Embryonic facial prominence (tissue), 1 donor: ENCODE data around the gene DNAJC4.

Source experiments
- DNase-seq: peaks from one replicate; pipeline ENCODE4 v3.0.0-alpha.2; 2016; ENCODE audit errors: extremely low spot score

Gene DNAJC4

DNA sequence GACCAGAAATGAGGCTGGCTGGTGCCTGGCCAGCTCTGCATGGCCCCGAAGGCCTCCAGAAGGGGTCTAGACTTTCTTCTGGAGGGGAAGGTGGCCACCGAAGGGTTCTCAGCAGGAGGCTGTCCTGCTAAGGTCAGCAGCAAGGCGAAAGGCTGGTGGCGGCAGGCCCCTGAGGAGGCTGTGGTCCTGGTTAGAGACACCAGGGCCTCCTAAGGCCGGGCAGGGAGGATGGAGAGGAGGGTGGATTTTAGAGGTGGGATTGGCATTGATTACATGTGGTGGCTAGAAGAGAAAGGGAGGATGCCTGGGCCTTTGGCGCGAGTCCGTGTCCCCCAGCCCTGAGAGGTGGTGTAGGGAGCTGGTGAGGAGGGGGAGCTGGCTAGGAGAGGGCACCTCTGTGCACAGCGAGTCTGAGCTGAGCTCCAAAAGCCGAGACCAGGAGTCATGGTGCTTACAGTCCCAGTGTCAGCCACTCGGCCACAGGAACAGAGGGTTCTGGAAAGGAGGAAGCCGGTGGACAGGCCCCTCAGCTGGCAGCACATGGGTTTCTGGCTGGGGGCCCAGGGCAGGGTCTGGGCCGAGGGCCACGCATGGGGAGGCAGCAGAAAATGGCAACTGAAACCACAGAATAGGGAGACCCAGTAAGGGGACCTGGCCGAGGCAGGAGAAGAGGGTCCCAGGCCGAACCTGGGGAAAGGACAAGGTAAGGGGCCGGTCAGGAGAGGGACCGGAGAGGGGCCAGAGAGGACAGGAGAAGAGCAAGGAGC, 21.4 kb upstream of the DNAJC4 start:
- no peak for DNase-seq

DNA sequence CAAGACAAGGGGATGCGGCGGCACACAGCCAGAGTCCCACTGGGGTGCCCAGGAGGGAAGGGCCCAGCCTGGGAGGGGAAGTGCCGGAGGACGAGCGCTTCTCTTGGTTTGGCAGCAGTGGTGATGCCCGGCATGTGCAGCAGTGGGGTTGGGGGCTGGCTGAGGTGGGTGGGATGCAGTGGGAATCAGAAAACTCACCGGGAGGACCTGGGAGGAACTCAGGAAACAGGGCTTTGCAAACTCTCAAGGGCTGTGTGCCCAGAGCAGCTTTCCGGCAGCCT, 20.8 kb upstream of the DNAJC4 start:
- no peak for DNase-seq

DNA sequence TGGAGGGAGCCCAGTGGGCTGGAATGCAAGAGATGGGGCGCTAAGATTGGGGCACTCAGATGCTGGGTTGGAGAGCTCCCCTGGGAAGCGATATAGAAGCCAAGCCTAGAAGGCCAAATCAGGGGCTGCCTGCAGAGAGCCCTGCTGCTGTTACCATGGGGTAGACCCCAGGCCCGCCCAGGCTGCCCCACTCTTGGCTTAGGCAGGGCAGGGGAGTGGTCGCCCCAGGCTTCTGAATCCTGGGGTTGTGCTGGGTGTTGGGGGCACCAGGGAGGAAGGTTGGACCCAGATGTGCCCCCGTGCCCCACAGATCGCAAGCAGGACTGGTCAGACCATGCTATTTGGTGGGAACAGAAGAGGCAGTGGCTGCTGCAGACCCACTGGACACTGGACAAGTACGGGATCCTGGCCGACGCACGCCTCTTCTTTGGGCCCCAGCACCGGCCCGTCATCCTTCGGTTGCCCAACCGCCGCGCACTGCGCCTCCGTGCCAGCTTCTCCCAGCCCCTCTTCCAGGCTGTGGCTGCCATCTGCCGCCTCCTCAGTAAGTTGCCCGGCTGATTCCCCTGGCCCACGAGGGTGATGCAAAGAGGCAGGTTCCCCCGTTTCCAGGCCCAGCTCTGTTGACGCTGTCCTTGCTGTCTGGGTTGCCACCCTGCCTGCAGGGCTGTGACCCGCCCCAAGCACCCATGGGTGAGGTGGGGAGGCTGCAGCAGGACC, 19.9 kb upstream of the DNAJC4 start:
- no peak for DNase-seq

DNA sequence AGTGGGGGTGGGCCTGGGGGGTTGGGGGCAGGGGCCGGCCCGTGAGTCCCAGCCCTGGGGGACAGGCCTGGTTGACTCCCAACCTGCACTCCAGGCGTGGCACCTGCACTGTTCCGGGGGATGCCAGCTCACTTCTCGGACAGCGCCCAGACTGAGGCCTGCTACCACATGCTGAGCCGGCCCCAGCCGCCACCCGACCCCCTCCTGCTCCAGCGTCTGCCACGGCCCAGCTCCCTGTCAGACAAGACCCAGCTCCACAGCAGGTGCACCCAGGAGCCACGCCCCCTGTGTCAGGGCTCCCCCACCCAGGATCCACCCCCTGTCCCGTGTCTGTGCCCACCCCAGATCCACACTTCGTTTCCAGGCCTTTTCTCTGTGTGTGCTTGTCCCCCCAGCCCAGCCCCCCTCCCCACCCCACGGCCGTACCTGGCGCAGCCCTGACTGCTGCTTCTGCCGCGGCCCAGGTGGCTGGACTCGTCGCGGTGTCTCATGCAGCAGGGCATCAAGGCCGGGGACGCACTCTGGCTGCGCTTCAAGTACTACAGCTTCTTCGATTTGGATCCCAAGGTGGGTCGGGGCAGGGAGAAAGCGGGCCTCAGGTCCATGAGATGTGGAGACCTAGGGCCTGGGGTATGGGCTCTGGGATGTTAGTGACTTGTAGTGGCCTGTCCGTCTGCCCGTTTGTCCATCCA, 19.0 kb upstream of the DNAJC4 start:
- DNase-seq = no peak

DNA sequence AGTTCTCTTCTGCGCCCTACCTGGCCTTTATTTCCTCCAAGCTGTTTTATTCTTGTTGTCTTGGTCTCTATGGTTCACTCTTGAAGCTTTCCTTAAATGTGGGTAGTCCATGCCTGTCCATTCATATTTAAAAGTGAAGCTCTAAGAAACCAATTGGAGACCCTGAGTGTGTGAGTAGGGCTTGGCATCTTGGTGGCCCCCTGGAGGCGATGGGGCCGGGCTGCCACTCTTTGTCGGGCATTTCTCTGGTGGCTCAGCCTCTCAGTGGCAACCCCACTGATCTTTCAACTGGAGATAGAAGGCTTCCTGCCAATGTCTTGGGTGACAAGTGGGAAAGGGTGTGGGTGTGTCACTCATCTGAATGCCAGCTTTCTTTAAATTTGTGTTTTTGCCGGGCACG, 13.5 kb upstream of the DNAJC4 start:
- no peak for DNase-seq

DNA sequence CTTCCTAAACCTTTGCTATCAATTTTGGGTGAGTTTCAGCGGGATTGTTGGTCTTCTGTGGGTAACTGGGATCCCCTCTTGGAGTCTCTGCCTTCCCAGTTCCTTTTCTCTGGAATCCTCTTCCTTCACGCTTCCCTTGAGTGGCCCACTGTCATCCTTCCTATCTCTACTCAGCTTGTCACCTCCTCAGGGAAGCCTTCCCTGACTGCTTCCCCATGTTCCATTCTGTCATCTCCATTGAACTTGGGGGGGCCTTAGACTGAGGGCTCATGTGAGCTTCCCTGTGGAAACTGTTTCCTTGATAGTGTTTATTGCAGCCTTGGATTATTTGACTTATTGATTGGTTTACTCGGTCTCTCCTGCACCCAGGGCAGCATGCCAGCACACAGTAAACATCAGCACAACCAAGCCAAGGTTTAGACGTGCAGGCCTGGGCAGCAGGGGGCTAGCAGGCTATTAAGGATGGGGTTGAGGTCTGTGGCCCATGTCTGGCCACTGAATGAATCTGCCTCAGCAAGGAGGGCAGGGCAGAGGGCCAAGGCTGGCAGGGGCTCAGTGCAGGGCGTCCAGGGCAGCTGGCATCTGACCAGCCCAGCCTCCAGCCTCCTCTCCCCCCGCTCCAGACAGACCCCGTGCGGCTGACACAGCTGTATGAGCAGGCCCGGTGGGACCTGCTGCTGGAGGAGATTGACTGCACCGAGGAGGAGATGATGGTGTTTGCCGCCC, 11.6 kb upstream of the DNAJC4 start:
- DNase-seq = no peak

DNA sequence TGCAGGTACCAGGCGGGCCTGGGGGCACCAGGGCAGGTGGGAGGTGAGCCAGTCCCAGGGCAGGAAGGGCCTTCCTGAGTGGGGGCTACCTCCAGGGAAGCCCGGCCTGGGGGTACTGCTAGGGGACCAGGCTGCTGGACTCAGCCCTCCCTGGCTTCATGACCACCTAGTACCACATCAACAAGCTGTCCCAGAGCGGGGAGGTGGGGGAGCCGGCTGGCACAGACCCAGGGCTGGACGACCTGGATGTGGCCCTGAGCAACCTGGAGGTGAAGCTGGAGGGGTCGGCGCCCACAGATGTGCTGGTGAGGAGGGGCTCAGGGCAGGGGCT, 11.0 kb upstream of the DNAJC4 start:
- DNase-seq = no peak

DNA sequence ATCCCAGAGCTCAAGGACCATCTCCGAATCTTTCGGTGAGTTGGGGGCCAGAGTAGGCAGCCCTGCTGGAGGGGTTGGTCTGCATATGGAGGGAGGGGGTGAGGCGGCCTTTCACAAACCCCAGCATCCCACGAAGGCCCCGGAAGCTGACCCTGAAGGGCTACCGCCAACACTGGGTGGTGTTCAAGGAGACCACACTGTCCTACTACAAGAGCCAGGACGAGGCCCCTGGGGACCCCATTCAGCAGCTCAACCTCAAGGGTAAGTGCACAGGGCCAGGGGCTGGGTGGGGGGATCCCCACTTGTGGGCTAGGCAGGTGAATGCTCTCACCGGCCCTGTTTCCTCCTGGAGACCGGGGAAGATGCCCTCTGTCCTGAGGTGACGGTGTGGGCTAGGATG, 10.6 kb upstream of the DNAJC4 start:
- DNase-seq = no peak

DNA sequence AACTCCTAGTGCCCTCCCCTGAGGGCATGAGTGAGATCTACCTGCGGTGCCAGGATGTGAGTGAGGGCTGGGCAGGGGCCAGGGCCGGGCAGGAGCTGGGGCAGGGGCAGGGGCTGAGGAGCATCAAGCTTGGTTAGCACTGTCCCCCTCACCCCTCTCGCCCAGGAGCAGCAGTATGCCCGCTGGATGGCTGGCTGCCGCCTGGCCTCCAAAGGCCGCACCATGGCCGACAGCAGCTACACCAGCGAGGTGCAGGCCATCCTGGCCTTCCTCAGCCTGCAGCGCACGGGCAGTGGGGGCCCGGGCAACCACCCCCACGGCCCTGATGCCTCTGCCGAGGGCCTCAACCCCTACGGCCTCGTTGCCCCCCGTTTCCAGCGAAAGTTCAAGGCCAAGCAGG, 10.1 kb upstream of the DNAJC4 start:
- no peak for DNase-seq

DNA sequence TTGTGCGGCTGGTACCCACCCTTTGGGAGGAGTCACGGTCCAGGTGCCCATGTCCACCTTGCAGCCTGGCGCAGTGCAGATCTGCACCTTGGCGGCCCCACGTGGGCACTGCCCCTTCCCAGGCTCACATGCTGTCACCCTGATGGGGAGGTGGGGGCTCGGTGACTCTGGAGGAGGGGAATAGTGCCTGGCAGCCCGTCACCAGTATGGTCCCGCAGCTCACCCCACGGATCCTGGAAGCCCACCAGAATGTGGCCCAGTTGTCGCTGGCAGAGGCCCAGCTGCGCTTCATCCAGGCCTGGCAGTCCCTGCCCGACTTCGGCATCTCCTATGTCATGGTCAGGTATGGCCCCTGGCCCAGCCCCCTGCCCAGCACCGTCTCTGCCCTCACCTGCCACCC, 9.6 kb upstream of the DNAJC4 start:
- no peak for DNase-seq

DNA sequence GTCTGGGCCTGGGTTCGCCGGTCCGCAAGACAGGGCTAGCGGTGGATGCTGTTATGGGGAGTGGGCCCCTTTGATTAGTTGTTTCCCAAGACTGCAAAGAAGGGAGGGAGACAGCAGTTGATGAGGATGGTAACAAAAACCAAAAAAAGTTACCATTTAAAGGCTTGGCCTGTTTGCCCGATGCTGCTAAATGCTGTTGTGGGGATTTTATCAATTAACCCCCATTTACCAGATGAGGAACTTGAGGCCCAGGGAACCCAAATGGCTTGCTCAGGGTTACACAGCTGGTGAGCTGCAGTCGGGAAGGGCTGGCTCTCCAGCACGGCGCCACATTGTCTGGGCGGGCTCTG, 7.7 kb upstream of the DNAJC4 start:
- DNase-seq = no peak

DNA sequence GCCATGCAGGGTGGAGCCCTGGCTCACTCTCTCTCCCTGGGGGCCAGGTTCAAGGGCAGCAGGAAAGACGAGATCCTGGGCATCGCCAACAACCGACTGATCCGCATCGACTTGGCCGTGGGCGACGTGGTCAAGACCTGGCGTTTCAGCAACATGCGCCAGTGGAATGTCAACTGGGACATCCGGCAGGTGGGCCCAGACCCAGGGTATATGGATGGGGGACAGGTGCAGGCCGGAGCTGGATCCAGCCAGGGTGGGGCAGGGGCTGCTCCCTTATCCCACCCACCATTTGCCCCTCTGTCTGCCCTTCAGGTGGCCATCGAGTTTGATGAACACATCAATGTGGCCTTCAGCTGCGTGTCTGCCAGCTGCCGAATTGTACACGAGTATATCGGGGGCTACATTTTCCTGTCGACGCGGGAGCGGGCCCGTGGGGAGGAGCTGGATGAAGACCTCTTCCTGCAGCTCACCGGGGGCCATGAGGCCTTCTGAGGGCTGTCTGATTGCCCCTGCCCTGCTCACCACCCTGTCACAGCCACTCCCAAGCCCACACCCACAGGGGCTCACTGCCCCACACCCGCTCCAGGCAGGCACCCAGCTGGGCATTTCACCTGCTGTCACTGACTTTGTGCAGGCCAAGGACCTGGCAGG, 7.2 kb upstream of the DNAJC4 start:
- no peak for DNase-seq

DNA sequence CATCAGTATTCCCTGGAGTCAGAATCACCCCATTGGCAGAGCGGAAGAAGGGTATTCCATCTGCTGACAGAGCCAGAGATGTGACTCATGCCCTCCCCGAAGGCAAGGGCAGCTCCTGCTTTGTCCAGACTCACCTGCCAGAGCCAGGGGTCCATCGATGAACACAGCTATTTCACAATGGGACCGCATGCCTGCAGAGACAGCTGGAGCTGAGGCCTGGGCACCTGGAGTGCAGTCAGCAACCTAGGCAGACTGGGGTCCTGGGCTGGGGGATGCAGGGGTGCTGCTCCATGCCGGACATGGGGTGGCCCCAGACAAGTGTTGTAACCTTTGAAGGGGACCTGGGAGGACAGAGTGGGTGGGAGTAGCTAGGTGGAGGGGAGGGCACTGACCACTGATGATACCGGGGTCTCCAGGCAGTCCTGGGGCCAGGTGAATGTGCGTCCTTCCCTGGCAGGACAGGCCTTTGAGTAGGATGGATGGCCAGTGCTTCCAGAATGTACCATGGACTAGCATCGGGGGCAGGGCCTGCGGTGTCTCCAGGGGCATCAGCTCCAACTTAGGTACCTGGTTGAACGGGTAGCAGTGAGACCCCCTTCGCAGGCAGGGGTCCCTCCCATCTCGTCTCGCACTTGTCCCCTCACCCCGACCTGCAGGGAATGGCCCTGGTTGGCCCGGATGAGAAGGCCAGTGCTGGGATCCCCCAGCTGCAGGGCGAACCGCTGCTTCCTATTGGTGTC, 6.0 kb upstream of the DNAJC4 start:
- DNase-seq = no peak

DNA sequence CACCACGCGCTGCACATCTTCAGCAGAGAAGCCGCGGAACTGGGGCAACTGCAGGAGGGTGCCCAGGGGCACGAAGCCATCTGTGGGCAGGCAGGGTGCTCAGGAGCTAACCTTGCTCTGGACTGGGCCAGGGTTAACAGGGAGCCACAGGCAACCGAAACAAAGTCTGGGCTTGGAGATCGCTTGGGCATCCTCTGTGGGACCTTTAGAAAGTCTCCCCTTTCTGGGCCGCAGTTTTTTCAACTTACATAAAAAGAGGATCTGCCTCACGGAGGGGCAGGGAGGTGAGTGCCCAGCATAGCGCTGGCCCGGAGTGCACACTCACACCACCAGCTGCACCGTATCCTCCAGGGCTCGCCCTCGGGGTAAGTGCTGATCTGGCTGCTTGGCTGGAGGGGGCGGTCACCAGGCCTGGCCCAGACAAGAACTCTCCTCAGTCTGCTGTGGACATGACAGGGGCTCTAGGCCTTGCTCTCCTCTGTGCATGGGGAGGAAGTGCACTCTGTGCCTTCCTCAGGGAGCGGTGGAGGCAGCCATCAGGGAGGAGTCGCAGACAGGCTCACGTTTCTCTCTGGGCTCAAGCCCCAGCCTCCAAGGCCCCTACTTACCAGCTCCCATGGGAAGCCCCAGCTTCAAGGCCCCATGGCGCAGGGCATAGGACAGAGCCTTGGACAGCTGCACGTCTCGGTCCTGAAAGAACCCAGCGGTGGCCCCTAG, 5.3 kb upstream of the DNAJC4 start:
- DNase-seq = no peak

DNA sequence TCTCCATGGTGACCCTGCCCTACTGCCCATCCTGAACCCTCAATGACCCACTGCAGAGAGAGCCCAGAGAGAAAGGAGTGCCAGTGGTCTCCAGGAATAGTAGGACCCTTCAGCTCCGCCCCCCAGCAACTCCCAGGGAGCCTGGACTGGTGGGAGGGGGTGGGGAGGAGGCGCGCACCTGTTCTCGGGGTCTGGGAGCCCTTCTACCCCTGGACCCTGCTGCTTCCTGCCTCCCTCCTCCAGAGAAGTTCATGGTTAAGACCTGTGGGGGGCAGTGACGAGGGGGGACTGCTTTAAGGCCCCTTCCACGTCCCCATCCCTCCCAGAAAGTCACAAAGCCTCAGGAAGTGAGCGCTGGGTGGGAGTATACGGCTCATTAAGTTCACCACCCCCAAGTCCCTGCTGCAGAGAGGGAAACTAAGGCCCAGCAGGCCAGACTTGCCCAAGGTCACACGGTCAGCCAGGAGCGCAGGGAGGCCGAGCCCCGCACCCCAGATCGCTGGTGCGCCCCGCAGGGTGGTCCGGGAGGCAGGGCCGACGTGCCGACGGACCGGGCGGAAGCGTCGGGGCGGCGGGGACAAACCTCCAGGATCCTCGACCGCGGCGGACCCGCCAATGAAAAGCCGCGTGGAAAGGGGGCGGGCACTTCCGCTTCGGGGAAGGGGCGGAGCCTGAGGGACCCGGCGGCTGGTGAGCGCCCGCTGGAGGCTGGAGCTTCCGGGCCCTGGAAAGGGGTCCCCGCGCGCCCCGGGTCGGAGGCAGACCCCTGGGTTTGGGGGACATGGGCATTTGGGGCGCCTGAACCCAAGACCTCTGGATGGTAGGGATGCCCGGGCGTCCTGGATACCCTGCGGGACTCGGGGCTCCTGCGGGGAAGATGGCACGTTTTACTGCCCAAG, 4.5 kb upstream of the DNAJC4 start, which contains the start of the genes NUDT22 and TRPT1:
NUDT22 (plus strand) TSS at position 667 of the 899 bp plus-strand sequence. CDS start 379 bp downstream, outside the sequence.
TRPT1 (minus strand) TSS at position 579 of the 899 bp plus-strand sequence; CDS start at position 253, 326 bp downstream.
- DNase-seq = no peak

DNA sequence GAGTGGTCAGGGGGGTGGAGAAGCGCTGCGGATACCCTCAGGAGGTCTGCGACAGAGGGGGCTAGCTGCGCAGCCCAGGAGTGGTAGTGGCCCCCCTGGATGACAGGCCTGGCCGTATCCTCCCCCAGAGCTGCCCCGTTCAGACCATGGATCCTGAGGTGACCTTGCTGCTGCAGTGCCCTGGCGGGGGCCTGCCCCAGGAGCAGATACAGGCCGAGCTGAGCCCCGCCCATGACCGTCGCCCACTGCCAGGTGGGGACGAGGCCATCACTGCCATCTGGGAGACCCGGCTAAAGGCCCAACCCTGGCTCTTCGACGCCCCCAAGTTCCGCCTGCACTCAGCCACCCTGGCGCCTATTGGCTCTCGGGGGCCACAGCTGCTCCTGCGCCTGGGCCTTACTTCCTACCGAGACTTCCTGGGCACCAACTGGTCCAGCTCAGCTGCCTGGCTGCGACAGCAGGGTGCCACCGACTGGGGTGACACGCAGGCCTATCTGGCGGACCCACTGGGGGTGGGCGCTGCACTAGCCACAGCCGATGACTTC, 3.8 kb upstream of the DNAJC4 start:
- no peak for DNase-seq

DNA sequence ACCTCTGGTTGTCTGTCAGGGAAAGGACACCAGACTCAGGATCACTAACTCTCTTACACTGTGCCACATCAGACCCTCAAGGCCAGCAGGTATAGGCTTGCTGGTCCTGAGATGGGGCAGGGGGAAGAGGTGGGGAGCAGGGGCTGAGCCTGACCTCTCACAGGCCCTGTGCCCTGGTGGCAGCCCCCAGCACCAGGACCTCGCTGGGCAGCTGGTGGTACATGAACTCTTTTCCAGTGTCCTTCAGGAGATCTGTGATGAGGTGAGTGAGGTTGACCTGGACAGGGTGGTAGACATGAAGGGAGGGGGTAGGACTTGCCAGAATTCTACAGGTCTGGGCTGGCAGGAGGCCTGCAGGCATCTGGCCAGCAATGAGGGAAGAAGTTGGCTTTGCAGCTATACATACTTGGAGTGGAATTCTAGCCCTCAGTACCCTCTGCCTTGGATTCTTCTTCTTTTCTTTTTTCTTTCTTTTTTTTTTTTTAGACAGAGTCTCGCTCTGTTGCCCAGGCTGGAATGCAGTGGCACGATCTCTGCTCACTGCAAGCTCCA, 2.9 kb upstream of the DNAJC4 start:
- no peak for DNase-seq

DNA sequence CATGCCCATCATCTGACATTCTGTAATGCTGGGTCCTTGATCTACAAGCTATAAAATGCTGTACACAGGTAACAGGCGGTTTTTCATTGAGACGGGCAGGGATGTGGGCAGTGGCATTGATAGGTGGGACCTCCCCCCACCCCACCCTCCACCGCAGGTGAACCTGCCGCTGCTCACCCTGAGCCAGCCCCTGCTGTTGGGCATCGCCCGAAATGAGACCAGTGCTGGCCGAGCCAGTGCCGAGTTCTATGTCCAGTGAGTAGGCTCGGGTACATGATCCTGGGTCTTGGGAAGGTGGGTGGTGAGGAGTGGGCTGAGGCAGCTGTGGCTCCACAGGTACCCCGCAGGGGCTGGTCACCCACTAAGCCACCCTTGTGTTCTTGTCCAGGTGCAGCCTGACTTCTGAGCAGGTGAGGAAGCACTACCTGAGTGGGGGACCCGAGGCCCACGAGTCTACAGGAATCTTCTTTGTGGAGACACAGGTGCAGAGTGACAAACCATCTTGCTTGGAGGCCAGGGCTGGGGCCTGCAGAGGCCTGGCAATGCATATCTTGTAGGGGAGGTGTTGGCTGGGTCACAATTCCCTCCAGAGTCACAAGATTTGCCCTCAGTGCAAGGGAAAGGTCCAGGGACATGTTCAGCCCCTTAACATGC, 1.1 kb upstream of the DNAJC4 start:
- no peak for DNase-seq
